SK-MEL-5 (cell line): ENCODE measurements around the gene CTXND1. TPM values are rescaled to one million over a fixed set of nuclear protein-coding genes. Genes with fewer than 3 reads are reported as not detected.
"Not testable (repeated sequence)": the region's sequence is repeated elsewhere in the genome, so short reads cannot be mapped to it uniquely, and the experiment has no call there.

Experiments used
- DNase-seq: peaks from one replicate; pipeline ENCODE4 v3.0.0-alpha.2; 2016; ENCODE audit warnings: low read depth, low spot score
- in situ Hi-C: cut with HindIII; loops from 2 replicates; pipeline ENCODE4 v1.10.0; 2016; ENCODE audit warnings: low sequenced_read_pairs, high pct_unique_total_duplicates, low pct_unique_long_range_greater_than_20kb
- polyA plus RNA-seq, 2 experiments: library from polyadenylated mRNA; depleted of rRNA; stranded (reverse); fragments of >200 nt; gene quantifications; 2 replicates each; pipeline ENCODE4 v1.2.3, GENCODE V29; 2015
- total RNA-seq: library from RNA; depleted of rRNA; stranded (reverse); fragments of >200 nt; shearing (Covaris generic); gene quantifications from 2 replicates; pipeline ENCODE4 v1.2.3, GENCODE V29; 2014; rRNA removed

Gene CTXND1
- 1.9 and 2.5 TPM in 2 replicates for total RNA-seq
- 2.4 and 3.0 TPM in 2 replicates for polyA plus RNA-seq (2015; cell fraction: cytosol; rRNA removed)
- polyA plus RNA-seq (2015; cell fraction: nucleus; rRNA removed) = 0.41 and 0.91 TPM in 2 replicates

GRCh38 chr15:80252121-80252518, at the start of gene CTXND1:
Gene CTXND1, minus strand, starts transcription at chr15:80252213. Its CDS starts 50,264 bp downstream, at chr15:80201949.
- in situ Hi-C loops = no loop called here
- peak; percentile 56 for DNase-seq

DNA sequence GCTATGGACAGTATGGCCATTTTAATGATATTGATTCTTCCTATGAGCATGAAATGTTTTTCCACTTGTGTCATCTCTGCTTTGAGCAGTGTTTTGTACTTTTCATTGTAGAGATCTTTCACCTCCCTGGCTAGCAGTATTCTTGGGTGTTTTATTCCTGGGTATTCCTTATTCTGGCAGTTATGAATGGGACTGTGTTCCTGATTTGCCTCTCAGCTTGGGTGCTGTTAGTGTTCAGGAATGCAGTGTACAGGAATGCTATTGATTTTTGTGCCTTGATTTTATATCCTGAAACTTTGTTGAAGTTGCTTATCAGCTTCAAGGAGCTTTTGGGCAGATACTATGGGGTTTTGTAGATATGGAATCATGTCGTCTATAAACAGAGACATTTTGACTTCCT, 49.5 kb upstream of the CTXND1 start:
- in situ Hi-C loops = no loop called here
- no peak for DNase-seq

DNA sequence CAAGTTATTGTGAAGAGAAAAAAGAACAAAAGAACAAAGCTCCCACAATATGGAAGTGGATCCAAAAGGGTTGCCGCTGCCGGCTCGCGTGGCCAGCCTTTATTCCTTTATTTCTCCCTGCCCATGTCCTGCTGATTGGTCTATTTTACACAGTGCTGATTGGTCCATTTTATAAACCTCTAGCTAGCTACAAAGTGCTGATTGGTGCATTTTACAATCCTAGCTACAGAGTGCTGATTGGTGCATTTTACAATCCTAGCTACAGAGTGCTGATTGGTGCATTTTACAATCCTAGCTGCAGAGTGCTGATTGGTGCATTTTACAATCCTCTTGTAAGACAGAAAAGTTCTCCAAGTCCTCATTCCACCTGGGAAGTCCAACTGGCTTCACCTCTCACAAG, 43.8 kb upstream of the CTXND1 start:
- in situ Hi-C loops, DNase-seq: not testable (repeated sequence)

- no peak for DNase-seq
- in situ Hi-C loops = no loop called here
Observed at GRCh38 chr15:80292079-80292478, 40.1 kb upstream of the CTXND1 start.

DNA sequence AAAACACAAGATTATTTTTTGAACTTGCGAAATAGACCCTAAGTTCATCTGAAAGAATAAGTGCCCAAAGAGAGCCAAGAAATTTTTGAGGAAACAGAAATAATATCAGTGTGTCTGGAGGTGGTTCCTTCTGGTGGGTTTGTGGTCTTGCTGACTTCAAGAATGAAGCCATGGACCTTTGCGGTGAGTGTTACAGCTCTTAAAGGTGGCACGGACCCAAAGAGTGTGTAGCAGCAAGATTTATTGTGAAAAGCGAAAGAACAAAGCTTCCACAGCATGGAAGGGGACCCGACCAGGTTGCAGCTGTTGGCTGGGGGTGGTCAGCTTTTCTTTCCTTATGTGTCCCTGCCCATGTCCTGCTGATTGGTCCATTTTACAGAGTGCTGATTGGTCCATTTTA, 38.9 kb upstream of the CTXND1 start:
- DNase-seq, in situ Hi-C loops: not testable (repeated sequence)

DNA sequence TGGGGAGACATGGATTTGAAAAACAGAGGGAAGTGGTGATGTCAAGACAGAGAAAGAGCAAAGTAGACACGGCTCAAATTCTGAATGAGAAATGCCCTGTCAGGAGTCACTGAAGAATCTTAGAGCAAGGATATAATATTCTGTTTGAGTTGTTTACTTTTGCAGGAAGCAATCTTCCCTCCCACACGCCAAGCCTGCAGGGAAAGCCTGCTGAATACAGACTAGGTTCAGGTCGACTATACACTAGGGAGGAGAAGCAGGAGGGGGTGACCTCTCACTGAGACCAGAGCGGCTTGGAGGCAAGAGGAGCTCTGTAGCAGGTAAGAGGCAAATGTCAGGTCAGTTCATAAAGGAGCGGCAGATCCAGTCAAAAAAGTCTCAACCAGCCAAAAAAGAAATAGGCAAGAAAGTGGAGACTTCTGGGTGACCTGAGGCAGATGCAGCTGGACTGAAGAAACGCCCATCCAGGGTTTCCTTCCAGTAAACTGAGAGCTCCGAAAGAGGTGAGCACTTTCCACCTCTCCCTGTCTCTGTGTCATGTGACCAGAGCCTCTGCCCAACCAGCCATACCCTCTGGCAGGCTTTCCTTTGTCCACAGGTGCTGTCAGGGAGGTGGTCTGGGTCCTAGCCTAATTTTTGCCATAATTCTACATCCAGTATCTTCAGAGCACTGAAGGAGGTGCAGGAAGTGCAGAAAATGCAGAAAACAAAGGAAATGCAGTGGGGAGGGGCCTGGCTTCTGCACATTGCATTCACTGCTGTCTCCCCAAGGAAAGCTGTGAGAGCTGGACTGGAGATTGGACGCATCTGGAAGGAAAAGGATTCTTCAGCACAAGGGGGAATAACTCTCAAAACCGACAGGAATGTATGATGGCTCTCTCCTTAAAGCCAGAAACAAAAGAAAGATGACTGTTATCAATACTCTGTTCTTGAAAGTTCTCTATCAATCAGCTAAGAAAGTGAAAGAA, 37.8 kb upstream of the CTXND1 start:
- in situ Hi-C loops = no loop called here
- DNase-seq = no peak

DNA sequence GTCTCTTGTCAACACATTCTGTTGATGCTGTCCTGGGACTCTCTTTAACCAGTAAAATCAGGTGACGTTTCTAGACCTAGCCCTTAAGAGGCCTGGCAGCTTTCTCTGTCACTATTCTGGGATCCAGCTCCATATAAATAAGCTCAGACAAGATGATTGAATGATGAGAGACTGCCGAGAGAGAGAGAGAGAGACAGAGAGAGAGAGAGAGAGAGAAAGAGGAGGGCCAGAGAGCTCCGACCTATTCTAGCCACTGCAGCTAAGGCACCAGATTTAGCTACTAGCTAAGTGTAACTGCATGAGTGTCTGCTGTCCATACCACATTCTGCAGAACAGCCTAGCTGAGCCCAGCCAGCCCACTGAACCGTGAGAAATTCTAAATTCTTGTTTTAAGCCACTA, 36.1 kb upstream of the CTXND1 start:
- in situ Hi-C loops = no loop called here
- DNase-seq = no peak

GRCh38 chr15:80286055-80286454, 34.0 kb upstream of the CTXND1 start:
- in situ Hi-C loops = no loop called here
- no peak for DNase-seq

GRCh38 chr15:80285379-80285778, 33.4 kb upstream of the CTXND1 start:
- DNase-seq = no peak
- in situ Hi-C loops = no loop called here

- in situ Hi-C loops = no loop called here
Observed at GRCh38 chr15:80283531-80283930, 31.5 kb upstream of the CTXND1 start.

GRCh38 chr15:80277147-80277546, 25.1 kb upstream of the CTXND1 start:
- no peak for DNase-seq
- in situ Hi-C loops = no loop called here

More at GRCh38 chr15:80283531-80283930, 31.5 kb upstream of the CTXND1 start:
- DNase-seq = no peak

- in situ Hi-C loops = no loop called here
- DNase-seq = peak; percentile 22
Observed at GRCh38 chr15:80275961-80276360, 23.9 kb upstream of the CTXND1 start.

GRCh38 chr15:80274996-80275395, 23.0 kb upstream of the CTXND1 start:
- in situ Hi-C loops = no loop called here
- no peak for DNase-seq

GRCh38 chr15:80274554-80274953, 22.5 kb upstream of the CTXND1 start:
- in situ Hi-C loops = no loop called here

DNA sequence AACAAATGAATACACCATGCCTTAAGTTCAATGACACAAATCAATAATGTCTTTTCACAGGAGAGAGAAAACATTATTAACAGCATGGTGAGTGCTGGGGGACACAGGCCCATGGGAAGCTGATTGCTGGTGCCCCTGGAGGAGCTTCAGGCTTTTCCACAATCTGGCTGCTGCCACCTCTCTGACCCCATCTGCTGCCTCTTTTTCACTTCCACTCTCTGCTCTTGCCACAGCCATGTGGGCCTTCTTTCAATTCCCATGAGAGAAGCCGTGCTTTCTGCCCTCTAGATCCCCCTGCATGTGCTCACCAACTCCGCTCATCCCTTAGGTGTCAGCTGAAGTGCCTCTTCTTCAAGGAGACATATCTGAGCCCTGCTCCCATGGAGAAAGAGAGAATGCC, 21.0 kb upstream of the CTXND1 start:
- in situ Hi-C loops = no loop called here
- no peak for DNase-seq

More at GRCh38 chr15:80274554-80274953, 22.5 kb upstream of the CTXND1 start:
- DNase-seq = no peak

DNA sequence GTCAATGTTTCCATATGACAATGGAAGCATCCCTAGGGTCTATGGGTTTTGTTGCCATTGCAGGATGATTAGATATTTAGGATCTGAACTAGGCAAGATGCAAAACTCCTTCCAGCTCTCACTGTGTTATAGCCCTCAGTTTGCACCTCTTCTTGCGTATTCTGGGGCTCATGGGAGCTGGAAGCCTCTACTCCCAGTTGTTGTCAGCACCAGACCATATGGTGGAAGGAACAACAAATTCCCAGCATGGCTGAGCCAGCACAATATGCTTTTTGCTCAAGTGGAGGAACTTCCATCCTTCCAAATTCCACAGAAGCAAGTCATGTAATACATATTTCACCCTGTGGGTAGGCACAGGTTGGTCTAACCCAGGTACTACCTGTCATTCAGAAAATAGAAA, 18.5 kb upstream of the CTXND1 start:
- no peak for DNase-seq
- in situ Hi-C loops = no loop called here

GRCh38 chr15:80268101-80268500, 16.1 kb upstream of the CTXND1 start:
- no peak for DNase-seq
- in situ Hi-C loops = no loop called here

DNA sequence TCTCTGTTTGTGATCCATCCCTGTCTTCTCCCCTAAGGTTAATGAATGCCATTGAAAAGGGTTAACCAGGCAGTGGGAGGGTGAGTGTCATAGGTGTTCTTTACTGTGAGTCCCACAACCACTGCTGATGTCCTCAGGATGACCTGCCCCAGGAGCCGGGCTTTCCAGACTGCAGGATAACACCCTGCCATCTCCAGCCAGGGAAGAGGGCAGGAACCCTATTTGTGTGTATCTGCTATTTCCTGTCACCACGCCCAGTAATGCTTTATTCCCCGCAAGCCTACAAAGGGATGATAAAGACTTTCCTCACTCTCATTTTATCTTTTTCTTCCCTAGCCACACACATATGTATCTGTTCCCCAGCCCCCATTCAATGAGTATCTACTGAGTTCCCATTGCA, 15.6 kb upstream of the CTXND1 start:
- no peak for DNase-seq
- in situ Hi-C loops = no loop called here

- in situ Hi-C loops = no loop called here
- DNase-seq = no peak
Observed at GRCh38 chr15:80266745-80267144, 14.7 kb upstream of the CTXND1 start.
